Colonic mucosa (tissue), 4 donors: ENCODE data around the gene LGI4. TPM values are rescaled to one million over a fixed set of nuclear protein-coding genes. Genes with fewer than 3 reads are reported as not detected.
A peak's percentile ranks its signal among the peaks of the same experiment; 100 is the strongest.
"Not testable (repeated sequence)": the region's sequence is repeated elsewhere in the genome, so short reads cannot be mapped to it uniquely, and the experiment has no call there.

Source experiments
- DNase-seq: peaks from one replicate; pipeline ENCODE4 v3.0.0-alpha.2; 2020
- H3K27ac ChIP-seq: fragments of 200-600 bp; one replicate; pipeline ENCODE4 v1.8.0; 2021
- H3K27me3 ChIP-seq: fragments of 200-600 bp; one replicate; pipeline ENCODE4 v1.8.0; 2021
- H3K36me3 ChIP-seq: fragments of 200-600 bp; one replicate; pipeline ENCODE4 v1.8.0; 2021
- H3K4me1 ChIP-seq: fragments of 200-600 bp; one replicate; pipeline ENCODE4 v1.8.0; 2021; ENCODE audit warnings: mild to moderate bottlenecking
- H3K4me3 ChIP-seq: fragments of 200-600 bp; one replicate; pipeline ENCODE4 v1.8.0; 2021
- H3K9ac ChIP-seq, 2 donors: one replicate each; pipeline ENCODE4 v1.7.0; 2013; ENCODE audit warnings: control low read depth in 2 of 2, low read depth in 2 of 2, low read length in 2 of 2
- H3K9me3 ChIP-seq: fragments of 200-600 bp; one replicate; pipeline ENCODE4 v1.8.0; 2021
- intact Hi-C: fragments of 100-400 bp; cut with DNase I; formaldehyde crosslinking; loops from one replicate; pipeline ENCODE4 v1.14.1; 2022
- total RNA-seq, 2 donors: library from RNA; stranded (reverse); fragmentation: NEBNext Ultra II Directional in 1 of 2; extraction: Animal tissue kit (Norgen Biotek cat#: 25700) in 1 of 2; gene quantifications; one replicate each; pipeline ENCODE4 v1.2.1, GENCODE V29; 2021
- TF ChIP-seq, protein P1 (sequence below): fragments of 200-600 bp; IDR thresholded peaks from one replicate; pipeline ENCODE4 v1.8.0; 2022; ENCODE audit warnings: antibody characterized with exemption, mild to moderate bottlenecking
- donor health status: healthy.
- donor health status: DM: no; HTN: no; CAD: no.
- donor health status: DM: no; HTN: no; CAD: no.

Gene LGI4
- total RNA-seq, 2 donors from 2014 or later = 5.8 to 10.2 TPM

DNA sequence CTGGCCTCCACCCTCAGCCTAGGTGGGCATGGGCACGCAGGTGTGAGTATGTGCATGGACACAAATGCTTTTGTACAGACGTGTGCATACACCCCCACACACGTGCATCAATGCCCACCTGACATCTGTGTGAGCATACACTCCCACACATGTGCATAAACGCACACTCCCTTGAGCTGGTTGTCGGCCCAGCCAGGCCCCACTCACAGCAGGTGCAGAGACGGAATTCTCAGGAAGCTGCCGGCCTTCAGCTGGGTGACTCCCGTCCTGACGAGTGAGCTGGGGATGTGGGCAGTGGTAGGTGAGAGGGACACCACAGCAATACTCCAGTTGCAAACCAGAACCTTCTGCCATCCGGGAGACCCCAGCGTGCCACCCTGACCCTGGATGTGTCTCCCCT, 1.0 kb downstream of the LGI4 start:
- intact Hi-C loops = loop anchor here (2.0 kb wide), 1 partner anchor 19 kb away; the partner anchor contains the start of gene FXYD3
- Histone ChIP-seq H3K4me3 (peak overlapping the region; percentile 0), H3K4me1 (peaks cover 2% of the 10 kb centered on the region)

DNA sequence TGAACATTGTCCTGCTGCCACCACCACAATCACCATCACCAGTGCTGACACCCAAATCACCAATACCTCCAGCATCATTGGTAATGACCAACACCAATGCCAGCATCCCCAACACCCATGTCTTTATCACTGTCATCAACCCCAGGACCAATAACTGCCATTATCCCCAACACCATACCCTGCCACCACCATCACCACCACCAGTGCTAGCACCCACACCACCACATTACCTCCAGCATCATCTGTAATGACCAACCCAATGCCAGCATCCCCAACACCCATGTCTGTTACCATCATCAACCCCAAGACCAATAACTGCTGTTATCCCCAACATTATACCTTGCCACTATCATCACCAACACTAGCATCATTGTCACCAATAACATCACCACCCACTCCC, 2.6 kb downstream of the LGI4 start:
- intact Hi-C loops = no loop called here
- Histone ChIP-seq H3K9me3 (no peaks in the 10 kb centered on the region), H3K27ac (no peak overlapping the region)

More for the DNA sequence above, 1.0 kb downstream of the LGI4 start:
- H3K9me3 ChIP-seq = no peaks in the 10 kb centered on the region
- TF ChIP-seq, protein P1, sequence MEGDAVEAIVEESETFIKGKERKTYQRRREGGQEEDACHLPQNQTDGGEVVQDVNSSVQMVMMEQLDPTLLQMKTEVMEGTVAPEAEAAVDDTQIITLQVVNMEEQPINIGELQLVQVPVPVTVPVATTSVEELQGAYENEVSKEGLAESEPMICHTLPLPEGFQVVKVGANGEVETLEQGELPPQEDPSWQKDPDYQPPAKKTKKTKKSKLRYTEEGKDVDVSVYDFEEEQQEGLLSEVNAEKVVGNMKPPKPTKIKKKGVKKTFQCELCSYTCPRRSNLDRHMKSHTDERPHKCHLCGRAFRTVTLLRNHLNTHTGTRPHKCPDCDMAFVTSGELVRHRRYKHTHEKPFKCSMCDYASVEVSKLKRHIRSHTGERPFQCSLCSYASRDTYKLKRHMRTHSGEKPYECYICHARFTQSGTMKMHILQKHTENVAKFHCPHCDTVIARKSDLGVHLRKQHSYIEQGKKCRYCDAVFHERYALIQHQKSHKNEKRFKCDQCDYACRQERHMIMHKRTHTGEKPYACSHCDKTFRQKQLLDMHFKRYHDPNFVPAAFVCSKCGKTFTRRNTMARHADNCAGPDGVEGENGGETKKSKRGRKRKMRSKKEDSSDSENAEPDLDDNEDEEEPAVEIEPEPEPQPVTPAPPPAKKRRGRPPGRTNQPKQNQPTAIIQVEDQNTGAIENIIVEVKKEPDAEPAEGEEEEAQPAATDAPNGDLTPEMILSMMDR = no peak
- no peaks in the 10 kb centered on the region for H3K27me3 ChIP-seq
- peak; percentile 20 for DNase-seq
- no peak overlapping the region for H3K9ac ChIP-seq
- no peaks in the 10 kb centered on the region for H3K36me3 ChIP-seq
- no peak overlapping the region for H3K27ac ChIP-seq

DNA sequence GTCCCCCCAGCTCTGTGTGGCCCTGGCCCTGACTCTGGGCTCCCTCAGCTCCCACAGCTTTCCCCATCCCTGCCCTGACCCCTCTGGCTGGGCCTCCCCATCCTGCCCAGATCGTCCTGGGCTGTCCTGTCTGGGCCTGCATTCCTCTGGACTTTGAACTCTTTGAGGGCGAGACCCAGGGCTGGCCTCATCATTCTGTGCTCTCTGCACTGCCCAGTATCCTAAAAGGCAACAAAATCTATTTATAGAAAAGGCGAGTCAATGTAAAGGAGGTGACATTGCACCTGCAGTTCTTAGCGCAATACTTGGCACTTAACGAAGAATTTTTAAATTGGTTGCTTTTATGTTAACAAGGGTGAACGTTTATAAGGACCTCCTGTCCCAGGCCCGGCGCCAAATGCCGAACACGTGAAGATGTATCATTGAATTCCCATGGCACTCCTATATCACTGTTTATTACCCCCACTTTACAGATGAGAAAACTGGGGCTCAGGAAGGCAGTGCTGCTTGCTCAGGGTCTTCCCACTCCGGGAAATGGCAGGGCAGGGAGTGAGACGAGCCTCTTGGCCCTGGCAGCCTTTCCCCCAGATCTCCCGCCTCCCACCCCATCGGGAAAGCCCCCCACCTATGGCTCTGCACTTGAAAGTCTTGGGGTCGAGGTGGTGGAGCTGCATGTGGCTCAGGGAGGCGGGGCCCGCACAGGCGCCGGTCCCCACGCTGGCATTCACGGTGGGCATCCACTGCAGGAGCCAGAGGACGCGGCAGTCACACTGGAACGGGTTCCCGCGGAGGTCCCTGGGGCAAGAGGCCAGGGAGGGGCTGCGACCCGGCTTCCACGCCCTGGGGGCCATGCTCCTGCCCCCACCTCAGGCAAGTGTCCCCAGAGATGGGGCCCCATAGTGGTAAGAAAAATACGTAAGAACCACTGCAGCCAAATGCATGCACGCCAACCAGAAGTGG, 3.8 kb downstream of the LGI4 start:
- H3K4me3 ChIP-seq = no peak overlapping the region
- peak overlapping the region; percentile 13 to 70 for H3K9ac ChIP-seq
- H3K4me1 ChIP-seq = peaks cover 18% of the 10 kb centered on the region
- DNase-seq = peak; percentile 88
- peak overlapping the region; percentile 89 for H3K27ac ChIP-seq
- TF ChIP-seq, protein P1 = no peak
- H3K27me3 ChIP-seq = no peaks in the 10 kb centered on the region
- intact Hi-C loops = no loop called here
- H3K36me3 ChIP-seq = no peaks in the 10 kb centered on the region
- H3K9me3 ChIP-seq = no peaks in the 10 kb centered on the region

More for the DNA sequence above, 2.6 kb downstream of the LGI4 start:
- no peaks in the 10 kb centered on the region for H3K27me3 ChIP-seq
- H3K36me3 ChIP-seq = no peaks in the 10 kb centered on the region
- no peak overlapping the region for H3K4me3 ChIP-seq
- peaks cover 10% of the 10 kb centered on the region for H3K4me1 ChIP-seq
- DNase-seq = no peak
- TF ChIP-seq, protein P1 = no peak
- H3K9ac ChIP-seq = no peak overlapping the region

DNA sequence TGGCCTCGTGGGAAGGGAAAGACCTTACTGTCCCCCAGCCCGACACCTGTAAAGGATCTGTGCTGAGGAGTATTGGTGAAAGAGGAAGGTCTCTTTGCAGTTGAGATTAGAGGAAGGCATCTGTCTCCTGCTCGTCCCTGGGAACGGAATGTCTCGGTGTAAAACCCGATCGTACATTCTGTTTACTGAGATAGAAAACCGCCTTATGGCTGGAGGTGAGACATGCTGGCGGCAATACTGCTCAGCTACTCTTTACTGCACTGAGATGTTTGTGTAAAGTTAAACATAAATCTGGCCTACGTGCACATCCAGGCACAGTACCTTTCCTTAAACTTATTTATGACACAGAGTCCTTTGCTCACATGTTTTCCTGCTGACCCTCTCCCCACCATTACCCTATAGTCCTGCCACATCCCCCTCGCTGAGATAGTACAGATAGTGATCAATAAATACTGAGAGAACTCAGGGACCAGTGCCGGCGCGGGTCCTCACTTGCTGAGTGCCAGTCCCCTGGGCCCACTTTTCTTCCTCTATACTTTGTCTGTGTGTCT, 5.1 kb downstream of the LGI4 start:
- H3K9me3 ChIP-seq, H3K36me3 ChIP-seq, intact Hi-C loops, H3K27me3 ChIP-seq, H3K4me3 ChIP-seq: not testable (repeated sequence)
- Histone ChIP-seq H3K4me1 (peaks cover 25% of the 10 kb centered on the region), H3K9ac (peak overlapping the region; percentile 17 to 70), H3K27ac (peak overlapping the region; percentile 89)
- DNase-seq = peak; percentile 75

DNA sequence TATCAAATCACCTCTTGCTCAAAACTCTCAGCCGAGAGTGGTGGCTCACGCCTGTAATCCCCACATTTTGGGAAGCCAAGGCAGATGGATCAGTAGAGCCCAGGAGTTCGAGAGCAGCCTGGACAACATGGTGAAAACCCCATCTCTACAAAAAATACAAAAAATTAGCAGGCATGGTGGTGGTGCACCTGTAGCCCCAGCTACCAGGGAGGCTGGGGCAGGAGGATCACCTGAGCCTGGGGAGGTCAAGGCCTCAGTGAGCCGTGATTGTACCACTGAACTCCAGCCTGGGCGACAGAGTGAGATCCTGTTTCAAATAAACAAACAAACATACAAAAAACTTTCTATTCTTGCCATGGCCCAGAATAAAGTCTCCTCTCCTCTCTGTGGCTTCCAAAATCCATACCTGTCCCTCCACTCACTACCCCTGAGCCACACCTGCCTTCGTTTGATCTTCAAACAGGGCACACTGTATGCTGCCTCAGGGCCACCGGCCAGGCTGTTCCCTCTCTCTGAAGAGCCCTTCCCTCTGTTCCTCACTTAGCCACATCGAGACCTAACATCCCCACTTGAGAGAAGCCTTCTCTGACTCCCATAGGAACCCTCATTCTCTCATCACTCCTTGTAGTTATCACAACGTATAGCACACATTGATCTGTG, 6.3 kb downstream of the LGI4 start:
- H3K9me3 ChIP-seq = no peaks in the 10 kb centered on the region
- H3K36me3 ChIP-seq = no peaks in the 10 kb centered on the region
- H3K4me3 ChIP-seq = no peak overlapping the region
- H3K9ac ChIP-seq = peak overlapping the region in 1 of 2 donors; percentile 59
- H3K4me1 ChIP-seq = peaks cover 26% of the 10 kb centered on the region
- DNase-seq = no peak
- intact Hi-C loops = no loop called here
- no peaks in the 10 kb centered on the region for H3K27me3 ChIP-seq
- TF ChIP-seq, protein P1 = no peak
- peak overlapping the region; percentile 89 for H3K27ac ChIP-seq
